Activated CD8-positive, alpha-beta memory T cell treated with anti-CD3 and anti-CD28 coated beads for 24 hours (primary cell): ENCODE results near the gene DEAF1.

Source experiments
- DNase-seq: peaks from one replicate; pipeline ENCODE4 v3.0.0-alpha.2; 2020

The DEAF1 gene

GRCh38 chr11:611001-611996 lies 83.7 kb downstream of the DEAF1 start:
- no peak for DNase-seq

GRCh38 chr11:610146-610801 lies 84.7 kb downstream of the DEAF1 start:
- DNase-seq: no peak

- no peak for DNase-seq
Measured at GRCh38 chr11:609341-609811, 85.6 kb downstream of the DEAF1 start.

DNA sequence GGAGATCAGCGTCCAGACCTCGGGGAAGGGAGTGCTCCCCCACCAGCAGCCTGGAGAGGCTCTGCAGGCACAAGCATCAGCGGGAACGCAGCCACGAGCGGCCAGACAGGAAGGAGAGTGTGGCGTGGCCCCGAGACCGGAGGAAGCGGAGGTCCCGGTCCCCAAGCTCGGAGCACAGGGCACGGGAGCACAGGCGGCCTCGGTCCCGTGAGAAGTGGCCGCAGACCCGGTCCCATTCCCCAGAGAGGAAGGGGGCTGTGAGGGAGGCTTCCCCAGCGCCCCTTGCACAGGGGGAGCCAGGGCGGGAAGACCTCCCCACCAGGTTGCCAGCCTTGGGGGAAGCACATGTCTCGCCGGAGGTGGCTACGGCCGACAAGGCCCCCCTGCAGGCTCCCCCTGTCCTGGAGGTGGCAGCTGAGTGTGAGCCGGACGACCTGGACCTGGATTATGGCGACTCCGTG lies 86.2 kb downstream of the DEAF1 start:
- no peak for DNase-seq

GRCh38 chr11:607971-608659 lies 86.9 kb downstream of the DEAF1 start:
- no peak for DNase-seq

- no peak for DNase-seq
Measured at GRCh38 chr11:607020-607780, 87.8 kb downstream of the DEAF1 start.

DNA sequence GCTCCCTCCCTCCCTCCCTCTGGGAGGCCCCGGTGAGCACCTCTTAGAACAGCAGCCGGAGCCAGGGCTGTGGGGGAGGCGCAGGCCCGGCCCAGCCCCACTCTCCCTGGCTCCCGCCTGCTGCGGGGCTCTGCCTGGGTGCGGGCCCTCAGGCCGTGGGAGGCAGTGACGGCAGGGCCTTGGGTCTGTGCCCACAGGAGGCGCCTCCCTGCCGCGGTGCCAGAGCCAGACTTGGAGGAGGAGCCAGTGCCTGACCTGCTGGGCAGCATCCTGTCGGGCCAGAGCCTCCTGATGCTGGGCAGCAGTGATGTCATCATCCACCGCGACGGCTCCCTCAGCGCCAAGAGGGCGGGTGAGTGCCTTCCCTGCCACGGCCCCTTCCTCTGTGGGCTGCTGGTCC lies 88.8 kb downstream of the DEAF1 start:
- no peak for DNase-seq

GRCh38 chr11:605286-606129 lies 89.5 kb downstream of the DEAF1 start:
- DNase-seq: no peak

DNA sequence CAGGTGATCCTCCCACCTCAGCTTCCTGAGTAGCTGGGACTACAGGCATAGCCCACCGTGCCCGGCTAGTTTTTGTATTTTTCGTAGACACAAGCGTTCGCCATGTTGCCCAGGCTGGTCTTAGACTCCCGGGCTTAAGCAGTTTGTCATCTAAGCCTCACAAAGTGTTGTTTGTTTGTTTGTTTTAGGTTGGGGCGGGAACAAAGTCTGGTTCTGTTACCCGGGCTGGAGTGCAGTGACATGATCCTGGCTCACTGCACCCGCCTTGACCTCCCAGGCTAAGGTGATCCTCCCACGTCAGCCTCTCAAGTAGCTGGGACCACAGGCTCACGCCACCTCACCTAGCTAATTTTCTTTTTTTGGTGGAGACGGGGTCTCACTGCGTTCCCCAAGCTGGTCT lies 91.9 kb downstream of the DEAF1 start:
- DNase-seq: no peak

DNA sequence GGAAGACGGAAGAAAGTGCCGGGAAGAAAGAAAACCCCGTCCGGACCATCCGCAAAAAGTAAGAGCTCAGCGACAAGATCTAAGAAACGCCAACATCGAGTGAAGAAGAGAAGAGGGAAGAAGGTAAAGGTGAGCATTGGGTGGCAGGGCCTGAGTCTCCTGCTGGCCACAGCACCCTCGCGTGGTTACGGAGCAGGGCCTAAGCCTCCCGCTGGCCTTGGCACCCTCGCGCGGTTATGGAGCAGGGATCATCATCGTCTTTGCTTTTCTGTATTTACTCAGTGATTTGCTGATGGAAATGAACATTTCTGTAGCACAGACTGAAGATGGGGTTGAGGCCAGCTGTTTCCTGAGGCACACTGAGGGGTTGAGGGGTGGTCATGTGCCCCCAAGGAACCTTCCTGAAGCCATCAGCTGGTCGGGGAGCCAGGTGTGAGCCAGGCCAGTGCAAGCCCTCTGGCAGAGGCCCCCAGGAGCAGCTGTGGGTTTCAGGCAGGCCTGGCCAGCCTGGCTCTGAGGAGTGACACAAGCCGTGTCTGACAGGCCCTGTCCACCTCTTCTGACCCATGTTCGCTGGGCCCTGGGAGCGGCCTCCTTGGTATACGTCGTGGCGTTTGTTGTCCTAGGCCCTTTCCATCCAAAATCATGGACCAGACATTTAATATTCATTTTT lies 93.3 kb downstream of the DEAF1 start:
- no peak for DNase-seq

GRCh38 chr11:598005-598680 lies 96.9 kb downstream of the DEAF1 start:
- no peak for DNase-seq

DNA sequence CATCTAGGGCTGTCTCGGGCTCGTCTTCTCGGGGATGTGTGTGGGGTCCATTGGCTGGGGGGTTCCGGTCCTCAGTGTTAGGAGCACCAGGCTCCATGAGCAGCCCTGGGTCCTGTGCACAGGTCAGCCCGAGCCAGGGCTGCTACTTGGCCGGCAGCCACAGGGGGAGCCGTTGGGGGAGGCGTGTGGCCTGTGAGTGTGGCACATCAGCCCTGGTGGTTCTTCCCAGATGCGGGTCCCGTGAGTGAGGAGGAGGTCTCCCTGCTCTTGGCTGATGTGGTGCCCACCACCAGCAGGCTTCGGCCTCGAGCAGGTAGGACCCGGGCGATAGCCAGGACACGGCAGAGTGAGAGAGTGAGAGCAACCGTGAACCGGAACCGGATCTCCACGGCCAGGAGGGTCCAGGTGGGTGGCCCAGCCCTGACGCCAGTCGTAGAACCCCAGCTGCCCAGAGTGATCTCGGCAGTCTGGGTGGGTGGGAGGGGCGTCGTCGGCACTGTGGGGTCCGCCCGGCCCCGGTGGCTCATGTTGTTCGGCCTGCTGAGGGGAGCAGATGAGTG lies 97.8 kb downstream of the DEAF1 start:
- DNase-seq: no peak

- no peak for DNase-seq
Measured at GRCh38 chr11:596374-596773, 98.6 kb downstream of the DEAF1 start.

DNA sequence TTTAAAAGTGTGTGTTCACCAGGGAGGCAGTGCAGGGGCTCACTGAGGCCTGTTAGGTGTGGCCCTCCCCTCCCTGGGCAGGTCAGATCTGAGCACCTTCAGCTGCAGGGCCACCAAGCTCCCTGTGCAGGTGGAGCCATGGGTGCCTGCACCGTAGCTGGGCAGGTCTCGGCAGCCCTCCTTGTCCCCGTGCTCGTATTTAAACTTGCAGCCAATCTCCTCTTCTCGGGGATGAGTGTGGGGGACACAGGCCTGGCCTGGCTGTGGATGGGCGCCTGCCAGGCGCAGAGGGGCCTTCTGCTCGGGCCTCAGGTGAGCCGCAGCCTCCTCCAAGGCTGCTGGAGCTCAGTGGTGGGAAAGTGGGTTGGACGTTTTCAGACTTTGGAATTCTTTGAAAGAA lies 99.6 kb downstream of the DEAF1 start:
- DNase-seq: no peak
